ENCODE results near the gene TRAP1.

Gene TRAP1

GRCh38 chr16:3652373-3653195, 64.7 kb downstream of the TRAP1 start:
- in situ Hi-C loops (cut with HindIII; ENCODE audit: low sequenced_read_pairs), result no loop called here

- in situ Hi-C loops (cut with HindIII; ENCODE audit: low sequenced_read_pairs), result no loop called here
These were observed 65.6 kb downstream of the TRAP1 start for GRCh38 chr16:3651461-3652372.

GRCh38 chr16:3650631-3651265, 66.6 kb downstream of the TRAP1 start:
- in situ Hi-C loops (cut with HindIII; ENCODE audit: low sequenced_read_pairs), result no loop called here

- in situ Hi-C loops (cut with HindIII; ENCODE audit: low sequenced_read_pairs), result loop anchor here (10.0 kb wide), 2 partner anchors 108 to 268 kb away; no protein-coding TSS in a partner anchor
These were observed 70.9 kb downstream of the TRAP1 start for GRCh38 chr16:3646348-3646920.

- in situ Hi-C loops (cut with HindIII; ENCODE audit: low sequenced_read_pairs), result loop anchor here (10.0 kb wide), 2 partner anchors 109 to 269 kb away; no protein-coding TSS in a partner anchor
These were observed 71.6 kb downstream of the TRAP1 start for GRCh38 chr16:3645504-3646347.

- in situ Hi-C loops (cut with HindIII; ENCODE audit: low sequenced_read_pairs), result loop anchor here (10.0 kb wide), 2 partner anchors 110 to 270 kb away; no protein-coding TSS in a partner anchor
These were observed 72.2 kb downstream of the TRAP1 start for GRCh38 chr16:3645108-3645503.

GRCh38 chr16:3643095-3643730, 74.1 kb downstream of the TRAP1 start:
- in situ Hi-C loops (cut with HindIII; ENCODE audit: low sequenced_read_pairs), result loop anchor here (5.0 to 10.0 kb wide), 3 partner anchors 34 to 272 kb away; no protein-coding TSS in a partner anchor

GRCh38 chr16:3642397-3643094, 74.8 kb downstream of the TRAP1 start:
- in situ Hi-C loops (cut with HindIII; ENCODE audit: low sequenced_read_pairs), result loop anchor here (5.0 to 10.0 kb wide), 3 partner anchors 35 to 272 kb away; no protein-coding TSS in a partner anchor

GRCh38 chr16:3641801-3642396, 75.4 kb downstream of the TRAP1 start:
- in situ Hi-C loops (cut with HindIII; ENCODE audit: low sequenced_read_pairs), result loop anchor here (5.0 to 10.0 kb wide), 3 partner anchors 35 to 273 kb away; no protein-coding TSS in a partner anchor

- in situ Hi-C loops (cut with HindIII; ENCODE audit: low sequenced_read_pairs), result loop anchor here (5.0 to 10.0 kb wide), 3 partner anchors 36 to 274 kb away; no protein-coding TSS in a partner anchor
These were observed 76.5 kb downstream of the TRAP1 start for GRCh38 chr16:3640632-3641501.

GRCh38 chr16:3640207-3640606, 77.1 kb downstream of the TRAP1 start:
- in situ Hi-C loops (cut with HindIII; ENCODE audit: low sequenced_read_pairs), result loop anchor here (5.0 to 10.0 kb wide), 3 partner anchors 37 to 275 kb away; no protein-coding TSS in a partner anchor

GRCh38 chr16:3638916-3639644, 78.2 kb downstream of the TRAP1 start:
- in situ Hi-C loops (cut with HindIII; ENCODE audit: low sequenced_read_pairs), result no loop called here

- in situ Hi-C loops (cut with HindIII; ENCODE audit: low sequenced_read_pairs), result no loop called here
These were observed 79.9 kb downstream of the TRAP1 start for GRCh38 chr16:3637371-3637923.

GRCh38 chr16:3625911-3626732, 91.2 kb downstream of the TRAP1 start:
- in situ Hi-C loops (cut with HindIII; ENCODE audit: low sequenced_read_pairs), result no loop called here

- in situ Hi-C loops (cut with HindIII; ENCODE audit: low sequenced_read_pairs), result no loop called here
These were observed 92.0 kb downstream of the TRAP1 start for GRCh38 chr16:3625331-3625730.
